ENCODE data around the gene NFIA.

The NFIA gene

DNA sequence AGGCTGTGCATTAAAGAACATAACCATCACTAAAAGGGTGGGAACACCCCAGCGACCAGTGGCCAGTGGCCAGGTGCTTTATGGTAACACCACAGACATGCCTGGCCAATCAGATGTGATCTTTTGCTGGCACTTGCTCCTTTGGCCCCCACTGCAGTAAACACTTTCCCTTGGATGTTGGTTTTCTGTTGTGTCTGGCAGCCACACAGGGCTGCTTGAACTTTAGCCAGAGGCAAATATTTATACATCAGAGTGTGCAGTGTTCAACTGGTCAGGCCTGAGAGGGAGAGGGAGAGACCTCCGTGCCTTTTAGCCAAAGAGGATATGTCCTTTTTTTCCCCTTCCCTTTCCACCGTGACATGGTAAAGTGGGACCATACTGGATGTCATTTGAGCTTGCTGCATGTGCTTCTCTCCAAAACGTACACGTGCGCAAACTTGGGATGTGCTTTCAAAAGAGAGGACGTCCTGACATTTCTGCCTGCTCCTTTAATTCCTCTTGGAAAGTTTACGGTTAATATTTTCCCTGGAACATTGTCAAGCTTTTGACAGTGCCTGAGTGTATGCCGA, 101.2 kb downstream of the NFIA start:
- DNase-seq (ENCODE audit: low spot score), result peak; percentile 39

- peak; percentile 86 for DNase-seq (ENCODE audit: low spot score)
Observed at GRCh38 chr1:61184040-61184713, 101.8 kb downstream of the NFIA start.

GRCh38 chr1:61184714-61185106, 102.3 kb downstream of the NFIA start:
- DNase-seq (ENCODE audit: low spot score), result no peak

DNA sequence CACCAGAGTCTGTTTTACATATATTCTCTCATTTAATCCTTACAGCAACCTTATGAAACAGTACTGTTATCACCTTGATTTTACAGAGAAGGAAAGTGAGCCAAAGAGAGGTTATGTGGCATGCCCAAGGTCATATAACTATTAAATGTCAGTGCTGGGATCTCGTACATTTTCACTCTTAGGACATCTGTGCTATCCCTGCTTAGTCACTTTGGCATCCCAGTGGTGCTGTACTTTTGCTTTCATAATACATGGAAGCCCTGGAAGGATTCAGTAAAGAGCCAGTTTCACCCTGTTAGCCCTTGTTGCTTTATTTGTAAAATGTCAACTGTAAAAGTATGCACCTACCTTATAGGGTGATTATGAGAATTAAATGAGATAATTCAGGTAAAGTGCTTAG, 104.4 kb downstream of the NFIA start:
- DNase-seq (ENCODE audit: low spot score), result no peak

GRCh38 chr1:61187352-61188086, 105.2 kb downstream of the NFIA start:
- no peak for DNase-seq (ENCODE audit: low spot score)

GRCh38 chr1:61190153-61190552, 107.8 kb downstream of the NFIA start:
- DNase-seq (ENCODE audit: low spot score), result no peak

GRCh38 chr1:61190618-61191432, 108.5 kb downstream of the NFIA start:
- no peak for DNase-seq (ENCODE audit: low spot score)

DNA sequence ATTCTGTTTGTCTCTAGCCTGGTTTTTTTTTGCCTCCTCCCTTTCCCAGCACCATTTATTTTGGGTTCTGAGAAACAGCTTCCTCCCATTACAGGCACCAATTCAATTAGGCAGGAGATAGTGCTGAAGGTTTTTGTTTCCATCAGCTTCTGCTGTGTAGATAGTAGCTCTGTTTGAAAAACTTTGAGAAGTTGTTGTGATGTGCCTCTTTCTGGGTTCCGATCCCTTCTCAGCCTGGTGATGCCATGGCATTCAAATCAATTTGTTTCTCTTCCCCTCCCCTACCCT, 109.0 kb downstream of the NFIA start:
- DNase-seq (ENCODE audit: low spot score), result no peak

DNA sequence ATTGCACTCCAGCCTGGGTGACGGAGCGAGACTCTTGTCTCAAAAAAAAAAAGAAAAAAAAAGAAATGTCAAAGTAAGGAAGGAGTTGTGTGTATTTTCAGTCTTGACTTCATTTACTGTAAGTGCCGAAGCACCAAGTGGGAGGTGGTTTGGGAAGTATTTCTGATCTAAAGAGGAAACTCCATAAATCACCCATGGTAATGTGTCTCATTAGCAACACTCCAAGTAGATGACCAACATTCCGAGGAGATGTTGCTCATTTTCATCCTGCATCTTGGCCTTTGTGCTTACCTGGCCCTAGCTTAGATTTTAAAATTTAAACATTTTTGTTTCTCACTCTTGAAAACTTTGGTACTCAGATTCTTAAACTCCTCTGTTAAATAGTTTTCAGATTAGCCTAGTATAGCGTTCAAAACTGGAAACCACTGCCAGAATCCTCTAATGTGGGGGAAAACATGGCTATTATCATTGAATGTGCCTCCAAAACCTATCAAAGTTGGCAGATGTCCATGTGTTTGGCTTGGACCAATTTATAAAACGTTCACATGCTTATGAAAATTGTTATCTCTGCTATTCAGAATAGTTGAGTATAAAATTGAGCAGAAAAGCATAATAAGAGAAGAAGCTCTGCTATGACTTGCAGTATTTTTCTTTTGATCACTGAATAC, 110.4 kb downstream of the NFIA start:
- peak; percentile 69 for DNase-seq (ENCODE audit: low spot score)

DNA sequence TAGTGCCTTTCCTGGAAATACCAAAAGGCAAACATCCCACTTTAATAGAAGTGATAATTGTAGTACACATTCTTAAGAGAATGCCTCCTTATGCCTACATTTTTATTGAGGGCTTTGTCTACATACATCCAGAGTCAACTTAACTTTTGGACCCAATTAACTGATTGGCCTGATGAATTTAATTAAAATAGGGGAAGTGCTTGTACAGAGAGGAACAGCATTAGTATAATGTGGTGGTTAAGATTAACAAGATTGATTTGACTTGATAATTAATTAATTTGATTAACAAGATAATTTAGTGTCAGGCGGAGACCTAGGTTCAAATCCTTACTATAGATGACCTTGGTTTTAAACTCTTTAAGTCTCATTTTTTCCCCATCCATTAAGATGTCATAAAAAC, 111.4 kb downstream of the NFIA start:
- no peak for DNase-seq (ENCODE audit: low spot score)

DNA sequence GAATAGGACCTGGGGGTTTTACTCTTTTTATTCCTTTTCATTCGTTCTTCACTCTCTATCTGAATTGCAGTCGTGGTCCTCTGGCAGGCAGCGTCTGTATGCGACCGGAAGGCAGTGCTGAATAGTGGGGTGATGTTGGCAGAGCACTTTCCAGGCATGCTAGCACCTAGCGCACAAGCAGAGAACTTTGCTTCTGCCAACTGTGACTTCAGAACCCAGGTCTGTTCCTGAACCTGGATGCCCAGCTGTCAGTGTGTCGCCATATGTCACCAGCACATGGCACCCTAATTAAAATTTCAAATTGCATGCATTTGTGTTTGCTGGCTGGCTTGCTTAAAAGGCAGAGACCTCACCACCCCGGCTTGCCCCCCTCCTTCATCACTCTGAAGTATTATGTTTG, 116.2 kb downstream of the NFIA start:
- no peak for DNase-seq (ENCODE audit: low spot score)

- no peak for DNase-seq (ENCODE audit: low spot score)
Observed at GRCh38 chr1:61201035-61201434, 118.7 kb downstream of the NFIA start.

DNA sequence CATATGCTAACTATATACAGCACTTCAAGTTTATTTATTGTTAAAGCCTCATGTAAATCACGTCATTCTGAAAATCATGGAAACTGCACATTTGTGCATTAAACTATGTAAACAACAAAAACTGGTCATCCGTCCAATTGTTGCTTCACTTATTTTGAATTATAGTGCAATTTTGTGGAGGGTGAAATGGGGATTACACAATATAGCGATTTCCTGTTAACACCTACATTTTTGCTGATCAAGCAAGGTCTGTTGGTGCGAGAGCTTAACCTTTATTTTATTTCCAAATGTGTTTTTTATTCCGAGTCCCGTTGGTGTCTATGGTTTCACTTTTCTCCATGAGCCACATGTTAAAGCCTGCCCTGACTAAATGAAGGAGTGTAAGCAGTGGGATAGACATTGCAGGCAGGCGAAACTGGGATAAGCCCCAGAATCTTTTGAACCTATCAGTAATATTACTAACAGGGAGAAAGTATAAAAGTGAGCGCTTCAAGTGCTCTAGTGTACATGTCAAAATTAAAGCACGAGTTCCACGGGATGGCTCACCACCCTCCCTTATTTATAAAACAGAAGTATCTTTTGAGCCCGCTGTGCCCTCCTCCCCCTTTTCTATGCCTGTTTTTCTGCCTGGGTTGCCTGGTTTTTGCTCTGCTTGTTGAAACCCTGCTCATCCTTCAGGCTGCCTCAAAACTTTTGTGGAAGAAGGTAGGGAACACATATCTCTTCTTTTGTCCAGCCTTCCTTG, 120.7 kb downstream of the NFIA start:
- no peak for DNase-seq (ENCODE audit: low spot score)

GRCh38 chr1:61204528-61204927, 122.2 kb downstream of the NFIA start:
- DNase-seq (ENCODE audit: low spot score), result no peak

DNA sequence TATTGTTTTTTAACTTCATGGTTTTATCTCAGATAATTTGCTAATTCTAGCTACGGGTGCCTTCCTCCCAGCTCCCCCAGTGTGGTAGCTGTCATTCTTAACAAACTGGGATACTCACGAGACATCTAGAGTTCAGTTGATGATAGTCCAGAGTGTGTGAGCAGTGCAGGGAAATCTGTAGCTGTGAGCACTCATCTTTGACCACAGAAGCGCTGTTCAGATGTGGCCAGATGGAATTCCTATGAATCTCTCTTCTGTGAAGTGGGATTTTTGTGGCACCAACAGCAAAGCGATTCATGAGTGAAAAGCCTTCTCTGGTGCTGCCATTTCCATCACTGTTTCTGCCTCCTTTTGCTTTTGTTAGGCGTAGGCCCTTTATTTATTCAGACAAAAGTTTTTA, 125.1 kb downstream of the NFIA start:
- no peak for DNase-seq (ENCODE audit: low spot score)

DNA sequence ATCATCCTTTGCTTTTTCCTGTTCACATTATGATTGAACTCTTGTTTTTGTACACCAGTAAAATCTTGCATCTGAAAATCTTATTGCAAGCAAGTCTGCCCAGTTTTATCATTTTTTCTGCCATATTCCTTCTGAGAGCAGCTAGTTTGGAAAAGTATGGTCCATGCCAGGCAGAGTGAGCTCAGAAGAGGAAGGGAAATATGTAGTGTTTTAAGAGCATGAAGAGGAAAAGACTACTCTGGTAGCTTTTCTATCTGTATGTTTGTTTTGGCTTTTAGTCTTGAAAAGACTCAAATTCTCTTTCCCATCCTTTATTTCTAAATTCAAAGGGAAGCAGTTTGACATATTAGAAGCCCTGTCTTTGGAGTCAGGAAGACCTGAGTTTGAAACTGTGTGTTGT, 125.8 kb downstream of the NFIA start:
- no peak for DNase-seq (ENCODE audit: low spot score)

DNA sequence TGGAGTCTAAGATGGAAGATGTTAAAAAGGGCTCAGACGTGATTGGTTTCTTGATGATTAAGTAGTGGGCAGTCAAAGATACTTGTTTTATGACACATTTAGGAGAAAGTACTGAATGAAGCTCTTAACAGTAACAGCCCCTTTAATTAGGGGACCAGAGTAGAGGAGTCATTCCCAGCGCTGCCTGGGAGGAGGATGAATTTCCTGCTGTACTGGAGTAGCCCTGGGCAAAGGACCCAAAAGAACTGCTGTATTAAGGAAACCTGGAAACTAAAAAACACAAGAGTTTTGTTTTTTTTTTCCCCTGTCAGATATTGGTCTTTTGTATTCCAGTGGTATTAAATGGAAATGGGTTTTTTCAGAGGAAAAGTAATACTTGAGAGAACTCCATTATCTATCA, 126.5 kb downstream of the NFIA start:
- no peak for DNase-seq (ENCODE audit: low spot score)

DNA sequence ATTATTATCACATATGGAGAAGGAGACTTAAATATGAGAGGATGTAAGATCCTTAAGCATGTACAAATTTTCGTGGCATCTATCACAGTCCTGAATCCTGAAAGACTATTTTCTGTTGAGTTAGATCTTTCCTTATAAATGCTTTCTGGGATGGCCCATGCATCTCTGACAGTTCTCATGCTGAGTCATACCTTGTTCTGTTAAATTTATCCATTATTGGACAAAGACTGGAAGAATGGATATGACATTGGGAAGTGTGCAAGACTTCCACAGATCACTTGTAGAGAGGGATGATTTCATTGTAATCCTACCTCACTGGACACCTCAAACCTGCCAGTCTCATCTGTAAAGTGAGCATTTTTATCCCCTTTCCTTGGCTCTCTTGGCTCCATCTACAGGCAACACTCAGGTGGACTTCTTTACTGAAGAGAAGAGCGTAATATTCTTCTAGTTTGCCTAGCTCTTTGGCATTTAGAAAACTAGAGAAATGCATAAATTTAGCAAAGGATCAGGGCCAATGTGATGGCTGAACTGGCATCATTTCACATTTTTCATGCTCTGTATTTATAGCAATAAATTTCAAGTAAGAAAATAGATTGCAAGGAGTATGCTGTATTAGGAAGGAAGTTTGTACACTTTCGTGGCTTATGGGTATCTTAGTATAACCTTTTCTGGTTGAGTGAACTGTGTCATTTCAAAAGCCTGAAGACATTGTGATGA, 128.2 kb downstream of the NFIA start:
- DNase-seq (ENCODE audit: low spot score), result no peak

- no peak for DNase-seq (ENCODE audit: low spot score)
Observed at GRCh38 chr1:61213245-61214011, 131.1 kb downstream of the NFIA start.

- no peak for DNase-seq (ENCODE audit: low spot score)
Observed at GRCh38 chr1:61215119-61215518, 132.8 kb downstream of the NFIA start.

All from hematopoietic multipotent progenitor cell treated with erythropoietin and hydrocortisone succinate and interleukin-3 and kit ligand, for 17 days (in vitro differentiated cells).